Measurements from ENCODE around the gene MCEMP1. TPM values are rescaled to one million over a fixed set of nuclear protein-coding genes. Genes with fewer than 3 reads are reported as not detected.

MCEMP1 gene
- total RNA-seq, 1 experiment from 2014 or later: not detected

DNA sequence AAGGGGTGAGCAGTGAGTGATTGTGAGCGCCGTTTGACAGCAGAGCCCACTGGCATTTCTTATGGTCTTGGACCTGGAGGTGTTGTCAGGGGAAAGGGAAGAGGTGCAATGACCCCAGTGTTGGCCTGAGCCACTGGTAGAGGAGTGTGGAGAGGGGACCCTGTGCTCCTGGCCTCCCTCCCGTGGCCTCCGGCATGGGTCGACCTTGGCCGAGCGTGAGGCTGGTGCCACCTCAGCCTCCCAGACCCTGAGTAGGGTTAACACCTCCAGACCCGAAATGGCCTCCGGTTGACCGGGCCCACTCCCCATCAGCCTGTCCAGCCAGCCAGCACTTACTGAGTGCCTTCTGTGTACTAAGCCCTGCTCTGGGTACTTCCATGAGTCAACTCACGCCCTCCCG, 10.3 kb downstream of the MCEMP1 start:
- no peak for DNase-seq (ENCODE audit: low spot score)
- in situ Hi-C loops (cut with HindIII; ENCODE audit: low sequenced_read_pairs): no loop called here

DNA sequence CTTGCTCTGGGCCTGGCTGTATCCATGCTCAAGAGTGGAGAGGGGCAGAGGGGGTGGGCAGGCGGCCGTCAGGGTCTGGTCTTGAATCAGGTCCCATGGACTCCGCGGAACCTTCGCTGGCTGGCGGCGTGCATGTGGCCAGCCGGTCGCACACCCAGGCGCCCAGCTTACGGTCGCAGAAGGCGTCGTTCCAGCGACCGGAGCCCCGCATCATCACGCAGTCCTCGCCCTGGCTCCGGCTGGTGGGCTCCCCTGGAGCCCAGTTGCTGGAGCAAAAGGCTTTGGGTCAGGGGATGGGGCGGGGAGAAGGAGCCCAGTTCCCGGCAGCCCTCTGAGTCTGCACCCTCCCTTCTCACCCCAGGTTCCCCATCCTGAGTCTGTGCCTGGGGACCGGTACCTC, 12.3 kb downstream of the MCEMP1 start:
- no peak for DNase-seq (ENCODE audit: low spot score)
- in situ Hi-C loops (cut with HindIII; ENCODE audit: low sequenced_read_pairs): no loop called here

- no peak for DNase-seq (ENCODE audit: low spot score)
- in situ Hi-C loops (cut with HindIII; ENCODE audit: low sequenced_read_pairs): no loop called here
These were observed 13.9 kb downstream of the MCEMP1 start for GRCh38 chr19:7690779-7691258.

DNA sequence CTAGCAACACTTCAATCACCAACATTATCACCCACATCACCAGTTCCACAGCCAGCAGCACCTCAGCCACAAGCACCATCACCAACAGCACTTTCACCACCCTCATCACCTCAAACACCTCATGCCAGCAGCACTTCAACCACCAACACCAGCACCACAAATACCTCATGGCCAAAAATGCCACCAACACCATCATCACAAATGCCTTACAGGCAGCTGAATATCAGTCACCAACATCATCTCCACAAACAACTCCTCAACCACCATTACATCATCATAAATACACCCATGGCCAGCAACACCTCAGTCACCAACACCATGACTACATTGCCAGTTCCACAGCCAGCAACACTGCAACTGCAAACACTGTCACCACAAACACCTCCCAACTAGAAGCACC, 14.6 kb downstream of the MCEMP1 start:
- in situ Hi-C loops (cut with HindIII; ENCODE audit: low sequenced_read_pairs): no loop called here
- DNase-seq (ENCODE audit: low spot score): no peak

DNA sequence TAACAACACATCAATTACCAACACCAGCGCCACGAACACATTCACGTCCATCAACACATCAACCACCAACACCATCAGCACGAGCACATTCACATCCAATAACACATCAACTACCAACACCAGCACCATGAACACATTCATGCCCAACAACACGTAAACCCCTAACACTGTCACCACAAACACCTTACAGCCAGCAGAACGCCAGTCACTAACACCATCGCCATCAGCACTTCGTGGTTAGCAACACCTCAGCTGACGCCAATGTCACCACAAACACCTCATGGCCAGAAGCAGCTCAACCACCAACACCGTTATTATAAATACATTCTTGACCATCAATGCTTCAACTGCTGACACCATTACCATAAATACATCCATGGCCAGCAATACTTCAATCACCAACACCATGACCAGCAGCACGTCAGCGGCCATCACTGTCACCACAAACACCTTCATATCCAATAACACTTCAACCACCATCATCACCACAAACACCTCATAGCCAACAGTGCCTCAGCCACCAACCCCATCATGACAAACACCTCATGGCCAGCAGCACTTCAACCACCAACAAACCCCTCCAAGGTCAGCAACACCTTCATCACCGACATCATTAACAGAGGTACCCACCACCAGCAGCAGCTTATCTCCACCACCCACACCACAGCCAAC, 15.7 kb downstream of the MCEMP1 start:
- DNase-seq (ENCODE audit: low spot score): no peak
- in situ Hi-C loops (cut with HindIII; ENCODE audit: low sequenced_read_pairs): no loop called here

- DNase-seq (ENCODE audit: low spot score): no peak
- in situ Hi-C loops (cut with HindIII; ENCODE audit: low sequenced_read_pairs): no loop called here
These were observed 17.6 kb downstream of the MCEMP1 start for GRCh38 chr19:7694499-7694898.

DNA sequence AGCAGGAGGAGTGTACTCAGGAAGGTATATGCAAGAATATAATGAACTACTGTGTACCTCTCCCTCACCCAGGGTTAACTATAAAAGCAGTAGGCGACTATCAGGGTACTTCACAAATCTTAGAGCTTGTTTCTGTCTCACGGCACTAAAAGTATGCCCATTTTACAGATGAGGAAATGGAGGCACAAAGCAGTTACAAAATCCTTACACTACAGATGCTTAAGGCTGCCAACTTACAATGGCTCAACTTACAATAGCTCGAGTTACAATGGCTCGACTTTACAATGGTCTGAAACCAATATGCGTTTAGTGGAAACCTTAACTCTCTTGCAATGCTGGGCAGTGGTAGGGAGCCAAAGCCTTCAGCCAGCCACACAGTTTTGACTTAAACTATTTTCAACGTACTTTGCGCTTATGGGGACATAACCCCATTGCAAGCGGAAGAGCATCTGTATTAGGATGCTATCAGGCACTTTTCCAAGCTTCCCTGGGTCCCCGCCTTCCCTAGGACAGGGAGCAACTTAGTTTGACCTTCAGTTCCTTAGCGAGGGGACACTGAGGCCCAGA, 20.9 kb downstream of the MCEMP1 start:
- in situ Hi-C loops (cut with HindIII; ENCODE audit: low sequenced_read_pairs): no loop called here
- DNase-seq (ENCODE audit: low spot score): no peak

DNA sequence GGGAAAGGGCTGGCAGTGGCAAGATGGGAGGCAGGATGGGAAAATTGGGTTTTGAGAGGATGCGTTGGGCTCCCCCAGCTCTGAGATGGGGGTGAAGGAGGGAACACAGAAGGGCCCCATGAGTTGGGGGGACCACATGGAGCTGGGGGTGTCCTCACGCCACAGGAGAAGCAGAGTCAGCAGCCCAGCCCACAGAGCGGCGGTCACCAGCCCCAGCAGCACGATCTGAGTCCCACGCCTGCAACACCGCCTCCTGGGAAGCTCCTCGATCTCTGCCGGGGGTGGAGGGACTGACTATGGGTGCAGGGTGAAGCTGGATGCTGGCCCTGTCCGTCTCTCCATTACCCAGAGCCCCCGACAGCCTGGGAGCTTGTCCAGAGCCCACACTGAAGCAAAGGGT, 21.7 kb downstream of the MCEMP1 start:
- no peak for DNase-seq (ENCODE audit: low spot score)
- in situ Hi-C loops (cut with HindIII; ENCODE audit: low sequenced_read_pairs): no loop called here

DNA sequence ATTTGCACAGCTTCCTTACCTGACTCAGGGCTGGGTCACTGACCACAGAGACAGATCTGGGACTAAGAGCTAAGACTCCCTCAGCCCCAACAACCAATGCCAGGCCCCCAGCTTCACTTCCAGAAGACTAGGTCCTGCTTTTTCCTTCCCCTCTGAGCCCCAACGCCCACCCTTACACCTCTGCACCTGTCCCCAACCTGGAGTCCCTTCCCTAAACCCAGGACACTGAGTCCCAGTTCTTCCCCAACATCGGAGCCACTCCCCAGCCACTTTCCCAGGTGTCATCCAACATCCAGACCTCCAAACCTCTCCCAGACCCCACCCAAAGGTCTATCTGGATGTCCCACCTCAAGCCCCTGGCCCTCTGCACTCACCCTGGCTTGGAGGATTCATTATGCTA, 22.1 kb downstream of the MCEMP1 start:
- no peak for DNase-seq (ENCODE audit: low spot score)
- in situ Hi-C loops (cut with HindIII; ENCODE audit: low sequenced_read_pairs): no loop called here

DNA sequence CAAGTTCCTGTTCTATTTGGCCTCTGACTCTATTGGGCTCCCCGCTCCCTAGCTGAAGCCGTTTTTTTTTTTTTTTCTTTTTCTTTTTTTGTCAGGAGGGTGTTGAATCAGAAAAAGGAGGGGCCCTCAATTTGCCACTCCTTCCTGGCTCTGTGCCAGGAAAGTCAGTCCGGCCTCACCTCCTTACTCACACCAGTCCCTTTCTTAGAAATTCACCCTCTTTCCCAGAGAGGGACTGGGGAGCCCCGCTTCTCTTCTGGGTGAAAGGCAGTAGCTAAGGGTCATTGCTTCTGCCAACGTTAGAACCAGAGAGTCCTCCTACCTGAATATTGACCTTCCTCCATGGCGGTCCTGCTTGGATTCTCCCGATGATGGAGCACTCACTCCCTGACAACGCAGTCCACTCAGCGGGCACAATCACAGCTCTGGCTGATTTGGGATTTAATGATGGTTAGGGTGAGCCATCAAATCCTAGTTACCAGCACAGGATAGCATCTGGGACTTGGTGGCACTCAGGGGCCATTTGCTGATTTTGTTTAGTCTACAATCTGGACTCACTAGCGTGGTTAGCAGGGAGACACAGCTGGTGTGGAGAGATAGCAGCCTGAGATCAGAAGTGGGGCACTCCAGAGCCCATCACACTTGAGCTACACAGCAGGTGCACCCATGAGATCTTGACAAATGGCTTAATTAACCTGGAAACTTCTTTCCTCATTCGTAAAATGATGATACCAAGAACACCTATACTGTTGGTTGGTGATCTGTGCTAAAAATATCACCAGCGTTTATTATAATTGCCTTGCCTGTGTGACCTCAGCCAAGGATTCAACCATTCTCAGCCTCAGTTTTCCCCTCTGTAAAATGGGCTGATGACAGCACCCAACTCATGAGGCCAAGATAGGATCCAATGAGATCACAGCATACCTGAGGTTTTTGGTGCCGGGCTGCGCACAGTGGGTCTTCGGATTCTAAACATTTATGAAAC, 22.8 kb downstream of the MCEMP1 start:
- no peak for DNase-seq (ENCODE audit: low spot score)
- in situ Hi-C loops (cut with HindIII; ENCODE audit: low sequenced_read_pairs): no loop called here

GRCh38 chr19:7701049-7701653, 24.3 kb downstream of the MCEMP1 start:
- in situ Hi-C loops (cut with HindIII; ENCODE audit: low sequenced_read_pairs): no loop called here
- DNase-seq (ENCODE audit: low spot score): no peak

DNA sequence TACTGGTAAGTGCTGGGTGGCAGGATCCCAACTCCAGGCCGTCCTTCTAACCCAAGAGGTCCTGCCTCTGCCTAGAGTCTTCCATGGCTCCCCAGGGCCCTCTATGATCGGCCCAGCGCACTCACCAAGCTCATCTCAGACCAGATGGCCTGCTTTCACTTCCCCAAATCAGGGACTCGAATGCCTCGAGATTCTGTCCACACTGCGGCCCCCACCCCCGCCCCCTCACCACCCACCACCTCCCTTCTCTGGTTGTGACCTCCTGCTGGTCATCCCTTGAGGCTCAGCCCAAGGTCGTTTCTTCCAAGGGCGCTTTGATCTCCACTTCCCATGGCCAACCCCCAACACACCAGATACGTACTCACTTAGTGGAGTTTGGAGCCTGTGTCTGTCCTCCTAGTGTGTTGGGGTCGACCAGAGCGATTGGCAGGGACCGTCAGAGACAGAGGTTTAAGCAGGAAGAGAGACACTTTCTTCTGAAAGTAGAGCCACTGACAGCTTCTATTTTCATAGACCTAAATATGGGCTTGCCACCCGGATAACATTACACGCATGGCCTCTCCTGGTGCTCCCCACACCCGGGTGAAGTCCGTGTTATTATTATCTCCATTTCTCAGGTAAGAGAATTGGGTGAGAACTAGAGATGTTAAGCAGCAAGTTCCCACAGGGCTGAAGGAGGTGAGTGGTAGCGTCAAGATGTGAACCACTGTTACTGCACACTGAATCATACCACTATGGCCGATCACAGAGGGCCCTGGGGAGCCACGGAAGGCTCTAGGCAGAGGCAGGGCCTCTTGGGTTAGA, 25.0 kb downstream of the MCEMP1 start, which contains the start of gene FCER2:
FCER2 (minus strand) TSS at position 478 of the 804 bp plus-strand sequence. CDS start 2,371 bp downstream, outside the sequence.
- DNase-seq (ENCODE audit: low spot score): no peak
- in situ Hi-C loops (cut with HindIII; ENCODE audit: low sequenced_read_pairs): no loop called here

- in situ Hi-C loops (cut with HindIII; ENCODE audit: low sequenced_read_pairs): no loop called here
- no peak for DNase-seq (ENCODE audit: low spot score)
These were observed 26.4 kb downstream of the MCEMP1 start for GRCh38 chr19:7703332-7703731.

- in situ Hi-C loops (cut with HindIII; ENCODE audit: low sequenced_read_pairs): no loop called here
- no peak for DNase-seq (ENCODE audit: low spot score)
These were observed 27.6 kb downstream of the MCEMP1 start for GRCh38 chr19:7704280-7705060.

- no peak for DNase-seq (ENCODE audit: low spot score)
- in situ Hi-C loops (cut with HindIII; ENCODE audit: low sequenced_read_pairs): no loop called here
These were observed 28.7 kb downstream of the MCEMP1 start for GRCh38 chr19:7705387-7706187.

- in situ Hi-C loops (cut with HindIII; ENCODE audit: low sequenced_read_pairs): no loop called here
- no peak for DNase-seq (ENCODE audit: low spot score)
These were observed 29.5 kb downstream of the MCEMP1 start for GRCh38 chr19:7706188-7706954.

Data from G401 (cell line).